Esophagus muscularis mucosa (tissue), 4 donors: ENCODE data around the gene NEK7.

ENCODE experiments used
- EP300 ChIP-seq: sonication (generic); formaldehyde crosslinking; IDR thresholded peaks from one replicate; pipeline ENCODE4 v1.6.1; 2017; ENCODE audit warnings: antibody characterized with exemption
- POLR2A ChIP-seq: fragments of 450-650 bp; IDR thresholded peaks from one replicate; pipeline ENCODE4 v1.6.1; 2017; ENCODE audit warnings: antibody characterized with exemption, moderate library complexity, mild to moderate bottlenecking, low read depth
- POLR2AphosphoS5 ChIP-seq, 2 donors: sonication (generic); formaldehyde crosslinking; IDR thresholded peaks; one replicate each; pipeline ENCODE4 v1.6.1; 2017; ENCODE audit warnings: antibody characterized with exemption in 2 of 2
- TF ChIP-seq, protein P1 (sequence below), 3 experiments: fragments of 200-600 bp in 2 of 3; fragments of 450-650 bp in 1 of 3; sonication (generic) in 2 of 3; IDR thresholded peaks; one replicate each; pipeline ENCODE4 v1.5.1; 2017 to 2019; ENCODE audit warnings: antibody characterized with exemption in 3 of 3, mild to moderate bottlenecking in 2 of 3, moderate library complexity in 1 of 3

DNA sequence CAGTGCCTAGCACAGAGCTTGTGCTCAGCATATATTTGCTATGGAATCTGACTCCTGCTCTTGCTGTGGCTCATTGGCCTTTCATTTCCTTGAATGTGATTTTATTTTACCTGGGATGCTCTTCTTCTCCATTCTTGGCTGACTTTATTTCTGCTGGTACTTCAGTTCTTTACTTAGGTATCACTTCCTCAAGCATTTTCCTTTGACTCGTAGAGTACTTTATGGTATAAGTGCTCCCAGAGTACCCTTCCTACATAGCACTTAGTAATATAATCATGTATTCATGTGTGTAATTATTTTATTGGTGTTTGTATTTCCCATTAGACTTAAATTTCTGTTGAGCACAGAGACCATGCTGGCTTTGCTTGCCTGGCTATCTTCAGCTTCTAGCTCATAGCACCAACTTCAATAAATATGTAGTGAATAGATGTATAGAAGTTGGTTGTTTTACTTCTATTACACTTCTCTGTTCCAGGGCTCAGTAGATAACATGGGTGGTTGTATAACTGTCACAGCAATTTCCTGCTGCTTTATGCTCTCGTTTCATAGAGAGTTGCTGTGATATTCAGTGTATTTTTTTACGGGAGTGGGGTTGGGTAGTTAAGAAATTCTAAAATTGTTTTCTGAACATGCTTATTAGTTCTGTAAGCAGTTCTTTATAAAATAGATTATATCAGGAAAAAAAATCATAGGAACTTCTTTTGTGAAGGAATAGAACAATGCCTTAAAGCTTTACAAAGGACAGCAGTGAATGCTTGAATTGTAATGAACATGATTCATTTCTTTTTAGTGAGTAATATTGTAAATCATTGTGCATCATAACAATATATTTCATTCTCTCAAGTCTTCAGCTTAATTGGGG lies 112.2 kb downstream of the NEK7 start:
- TF ChIP-seq POLR2AphosphoS5 (IDR thresholded peaks at IDR 0.05): no peak
- TF ChIP-seq POLR2A: no peak
- TF ChIP-seq, protein P1, sequence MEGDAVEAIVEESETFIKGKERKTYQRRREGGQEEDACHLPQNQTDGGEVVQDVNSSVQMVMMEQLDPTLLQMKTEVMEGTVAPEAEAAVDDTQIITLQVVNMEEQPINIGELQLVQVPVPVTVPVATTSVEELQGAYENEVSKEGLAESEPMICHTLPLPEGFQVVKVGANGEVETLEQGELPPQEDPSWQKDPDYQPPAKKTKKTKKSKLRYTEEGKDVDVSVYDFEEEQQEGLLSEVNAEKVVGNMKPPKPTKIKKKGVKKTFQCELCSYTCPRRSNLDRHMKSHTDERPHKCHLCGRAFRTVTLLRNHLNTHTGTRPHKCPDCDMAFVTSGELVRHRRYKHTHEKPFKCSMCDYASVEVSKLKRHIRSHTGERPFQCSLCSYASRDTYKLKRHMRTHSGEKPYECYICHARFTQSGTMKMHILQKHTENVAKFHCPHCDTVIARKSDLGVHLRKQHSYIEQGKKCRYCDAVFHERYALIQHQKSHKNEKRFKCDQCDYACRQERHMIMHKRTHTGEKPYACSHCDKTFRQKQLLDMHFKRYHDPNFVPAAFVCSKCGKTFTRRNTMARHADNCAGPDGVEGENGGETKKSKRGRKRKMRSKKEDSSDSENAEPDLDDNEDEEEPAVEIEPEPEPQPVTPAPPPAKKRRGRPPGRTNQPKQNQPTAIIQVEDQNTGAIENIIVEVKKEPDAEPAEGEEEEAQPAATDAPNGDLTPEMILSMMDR (IDR thresholded peaks at IDR 0.05): no peak
- no peak for TF ChIP-seq EP300
